NCI-H1694 (cell line): Measurements from ENCODE around the gene PDLIM1.
A peak's percentile ranks its signal among the peaks of the same experiment; 100 is the strongest.

Source experiments
- DNase-seq: peaks from one replicate; lab custom pipeline; 2025; lab: John Stamatoyannopoulos, UW

PDLIM1 gene

DNA sequence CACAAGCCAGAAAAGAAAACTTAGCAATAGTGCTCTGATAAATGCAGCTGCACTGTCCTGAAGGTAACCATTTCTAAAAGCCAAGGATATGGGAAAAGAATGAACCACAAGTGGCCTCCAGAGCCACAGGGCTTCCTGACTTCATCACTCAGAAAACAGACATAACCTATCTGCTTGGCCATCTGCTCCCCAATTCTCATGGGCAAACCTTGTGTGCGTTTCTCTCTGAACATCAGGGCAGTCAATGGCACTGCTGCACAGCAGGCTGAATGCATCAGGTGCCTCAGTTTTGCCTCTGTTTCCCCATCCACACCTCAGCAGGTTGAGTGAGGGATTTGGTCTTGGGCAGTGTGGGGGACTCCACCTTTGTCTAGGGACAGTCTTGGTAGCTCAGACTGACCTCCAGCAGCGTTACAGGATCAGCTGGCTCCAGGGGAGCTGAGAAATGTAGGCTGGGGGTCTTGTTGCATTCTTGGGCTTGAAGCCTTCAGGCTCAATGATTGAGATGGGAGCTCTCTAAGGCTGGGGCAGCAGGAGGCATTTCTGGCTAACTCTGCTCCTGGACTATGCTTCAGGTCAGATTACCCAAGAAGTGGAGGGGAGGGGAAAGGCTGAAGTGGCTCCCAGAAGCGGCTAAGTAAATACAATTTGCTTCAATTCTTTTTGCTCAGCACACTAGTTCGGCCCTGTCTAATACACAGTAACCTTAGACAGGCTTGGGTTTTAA lies 23.6 kb upstream of the PDLIM1 start:
- peak; percentile 18 for DNase-seq

DNA sequence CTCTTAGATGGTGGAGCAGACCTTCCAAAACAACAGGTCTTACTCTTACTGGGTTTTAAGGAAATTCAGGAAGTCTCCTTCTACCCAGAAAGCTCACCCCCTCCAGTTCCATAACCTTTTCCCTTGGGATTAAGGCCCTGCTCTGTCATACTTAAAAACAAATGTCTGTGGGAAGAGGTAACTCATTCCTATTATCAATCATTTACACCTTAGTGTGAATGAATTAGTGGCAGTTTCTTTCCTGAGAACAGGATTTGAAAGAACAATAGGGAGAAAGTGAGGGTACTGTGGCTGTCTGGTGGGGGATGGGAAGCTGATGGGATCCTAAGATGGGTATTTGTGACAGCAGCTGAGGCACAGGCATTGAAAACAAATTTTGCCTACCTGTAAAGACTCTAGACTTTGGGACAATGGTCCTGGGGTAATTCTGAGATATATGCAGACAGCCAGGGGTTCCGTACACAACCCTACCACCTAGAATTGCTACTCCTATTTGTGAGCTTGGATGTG lies 22.2 kb upstream of the PDLIM1 start:
- no peak for DNase-seq

DNA sequence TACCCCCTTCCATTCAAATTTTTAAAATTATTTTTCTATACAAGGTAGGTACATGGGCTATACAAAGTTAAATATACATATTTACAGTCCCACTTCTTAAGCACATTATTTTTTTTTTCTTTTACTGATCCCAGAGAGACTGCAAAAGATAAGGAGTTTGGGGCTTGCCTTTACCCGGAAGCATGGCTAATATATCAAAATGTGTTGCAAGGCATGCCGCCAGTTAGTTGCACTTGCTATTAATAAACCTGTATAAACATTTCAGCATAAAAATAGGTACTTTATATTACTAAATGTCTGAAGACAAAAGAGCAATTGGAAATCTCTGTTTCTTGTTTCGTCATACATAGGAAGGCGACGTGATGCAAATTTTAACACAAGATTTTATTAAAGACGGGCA lies 21.5 kb upstream of the PDLIM1 start:
- no peak for DNase-seq

DNA sequence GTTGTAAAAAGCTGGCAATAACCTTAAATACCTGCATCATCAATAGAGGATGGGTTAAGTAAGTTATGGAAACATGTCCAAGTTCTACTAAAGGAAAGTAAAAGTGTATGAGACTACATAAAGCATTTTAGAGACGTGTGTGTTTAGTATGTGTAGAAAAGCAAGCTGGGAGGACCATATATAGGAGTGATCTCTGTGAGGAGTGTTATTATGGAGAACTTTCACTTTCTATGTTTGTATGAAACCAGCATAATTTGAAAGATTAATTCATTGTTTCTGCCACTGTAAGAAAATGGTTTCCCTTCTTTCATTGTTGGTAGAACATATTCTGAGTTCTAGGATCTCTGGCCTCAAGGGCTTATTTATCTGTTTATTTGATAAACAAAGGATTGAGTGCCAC lies 19.2 kb upstream of the PDLIM1 start:
- DNase-seq, result no peak

DNA sequence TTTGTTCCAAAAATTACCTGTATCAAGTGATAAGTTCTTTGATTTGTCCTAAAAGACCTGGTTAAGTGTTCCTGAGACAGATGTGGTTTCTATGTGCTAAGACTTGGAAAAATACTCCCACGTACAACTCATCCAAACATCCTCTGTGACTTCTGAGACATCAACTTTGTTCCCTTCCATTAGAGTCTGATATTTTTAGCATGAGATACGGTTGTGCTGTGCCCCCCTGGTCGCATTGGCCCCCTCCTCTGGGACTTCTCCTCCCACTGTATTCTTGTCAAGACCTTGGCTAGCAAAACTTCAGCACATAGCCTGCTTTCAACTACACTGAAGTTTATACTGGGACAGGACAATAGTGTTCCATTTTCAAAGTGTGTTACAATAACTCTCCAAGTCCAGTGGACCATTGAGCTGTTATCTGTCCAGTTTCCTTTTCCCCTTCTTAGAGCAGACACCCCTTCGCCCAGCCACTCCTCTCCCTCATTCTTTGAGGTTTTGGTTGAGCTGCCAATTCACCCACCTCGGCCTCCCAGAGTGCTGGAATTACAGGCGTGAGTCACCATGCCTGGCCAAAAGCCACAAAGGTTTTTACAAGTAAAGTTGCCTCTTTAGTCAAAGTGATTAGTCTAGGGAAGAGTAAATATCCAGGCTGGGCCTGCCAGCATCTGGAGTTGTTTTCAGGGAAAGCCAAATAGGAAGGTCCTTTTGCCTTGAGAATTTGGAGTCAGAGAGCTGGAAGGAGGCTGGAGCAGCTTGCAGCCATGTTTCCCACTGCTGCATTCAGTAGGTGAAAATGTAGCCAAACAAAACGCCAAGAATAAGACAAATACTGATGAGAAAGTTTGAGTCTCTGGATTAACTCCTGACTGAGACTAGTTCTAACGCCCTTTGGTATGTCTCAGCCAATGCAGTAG lies 17.8 kb upstream of the PDLIM1 start:
- no peak for DNase-seq

DNA sequence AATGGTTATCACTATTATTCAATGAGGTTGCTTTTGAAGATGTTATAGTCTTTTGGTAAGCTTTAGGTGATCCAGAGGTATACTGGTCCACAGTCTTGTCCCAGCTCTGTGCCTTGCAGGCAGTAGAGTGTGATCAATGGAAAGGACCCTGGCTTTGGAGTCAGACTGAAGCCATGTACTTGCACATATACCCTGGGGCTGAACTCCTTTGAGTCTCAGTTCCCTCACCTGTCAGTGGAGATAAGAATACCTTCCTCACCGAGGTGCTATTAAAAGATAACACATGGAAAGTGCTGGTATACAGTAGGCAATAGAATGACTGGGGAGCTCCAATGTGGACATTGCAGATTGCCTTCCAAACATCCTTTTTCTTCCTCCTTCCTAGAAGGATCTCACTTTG lies 16.0 kb upstream of the PDLIM1 start:
- DNase-seq, result no peak

DNA sequence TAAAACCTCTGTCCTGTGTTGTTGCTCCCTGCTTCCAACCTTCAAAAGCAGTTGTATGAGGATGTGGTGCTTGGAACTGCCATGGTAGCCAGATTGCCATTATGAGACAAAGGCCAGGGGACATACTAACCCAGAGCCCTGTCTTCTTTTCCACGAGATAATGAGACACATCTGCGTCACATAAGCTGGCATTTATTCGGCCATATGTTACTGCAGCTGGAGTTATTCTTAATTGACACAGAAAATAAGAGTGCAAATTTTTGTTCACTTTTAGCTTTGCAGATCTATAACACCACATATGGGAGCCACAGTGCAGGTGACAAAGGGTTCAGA lies 15.5 kb upstream of the PDLIM1 start:
- peak; percentile 80 for DNase-seq

DNA sequence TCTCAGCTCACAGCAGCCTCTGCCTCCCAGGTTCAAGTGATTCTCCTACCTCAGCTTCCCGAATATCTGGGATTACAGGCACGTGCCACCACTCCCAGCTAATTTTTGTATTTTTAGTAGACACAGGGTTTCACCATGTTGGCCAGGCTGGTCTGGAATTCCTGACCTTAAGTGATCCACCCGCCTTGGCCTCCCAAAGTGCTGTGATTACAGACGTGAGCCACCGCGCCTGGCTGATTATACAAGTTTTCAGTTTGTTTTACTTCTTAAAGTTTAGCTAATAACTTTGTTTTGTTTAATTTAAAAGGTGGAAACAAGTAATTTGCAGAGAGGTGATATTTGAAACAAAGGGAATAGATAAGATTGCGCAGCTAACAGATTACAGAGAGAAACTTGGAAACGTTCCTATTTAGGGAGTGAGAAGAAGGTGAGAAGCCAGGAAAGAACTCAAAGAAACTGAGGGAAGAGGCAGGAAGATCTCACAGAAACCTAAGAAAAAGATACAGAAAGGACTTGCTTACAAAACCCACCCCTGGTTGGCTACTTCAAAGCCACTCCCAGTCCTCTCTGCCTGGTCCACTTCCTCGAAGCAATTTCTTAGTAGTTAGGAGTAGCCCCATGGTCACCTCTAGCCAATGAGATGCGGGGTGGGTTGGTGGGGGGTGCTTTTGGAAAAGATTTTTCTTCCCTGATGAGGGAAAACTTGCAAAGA lies 15.0 kb upstream of the PDLIM1 start:
- DNase-seq, result no peak

DNA sequence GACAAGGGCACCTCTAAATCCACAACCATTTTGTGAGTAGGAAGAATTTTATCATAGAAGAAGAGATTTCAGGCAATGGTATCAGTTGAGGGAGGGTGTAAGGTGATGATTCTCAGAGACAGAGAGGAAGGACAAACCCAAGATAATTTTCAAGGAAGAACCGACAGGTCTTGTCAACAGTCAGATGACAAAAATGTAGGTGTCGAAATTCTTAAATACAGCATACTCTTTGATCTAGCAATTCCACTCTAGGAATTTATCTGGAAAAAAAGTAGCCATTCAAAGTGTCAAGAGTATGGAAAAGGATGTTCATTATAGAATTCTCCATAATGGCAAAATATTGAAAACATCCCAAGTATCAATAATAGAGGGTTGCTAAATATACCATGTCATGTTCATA lies 14.2 kb upstream of the PDLIM1 start:
- no peak for DNase-seq

DNA sequence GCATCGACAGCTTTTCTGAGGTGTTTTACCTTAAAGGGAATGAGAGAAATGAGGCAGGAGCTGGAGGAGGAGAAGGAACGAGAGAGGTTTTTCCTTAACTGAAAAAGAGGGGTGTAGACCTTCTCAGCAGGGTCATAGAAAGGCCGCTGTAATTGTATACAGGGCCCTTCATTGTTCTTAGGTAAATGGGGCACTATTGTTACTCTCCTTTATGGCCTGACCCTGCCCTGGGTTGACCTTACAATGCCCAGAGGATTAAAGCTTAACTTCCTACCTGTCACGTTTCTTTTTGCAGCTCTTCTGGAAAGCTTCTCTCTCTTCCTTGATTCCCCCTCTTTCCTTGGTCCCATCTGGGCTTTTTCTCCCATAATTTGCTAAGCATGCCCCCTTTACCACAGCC lies 13.7 kb upstream of the PDLIM1 start:
- no peak for DNase-seq

DNA sequence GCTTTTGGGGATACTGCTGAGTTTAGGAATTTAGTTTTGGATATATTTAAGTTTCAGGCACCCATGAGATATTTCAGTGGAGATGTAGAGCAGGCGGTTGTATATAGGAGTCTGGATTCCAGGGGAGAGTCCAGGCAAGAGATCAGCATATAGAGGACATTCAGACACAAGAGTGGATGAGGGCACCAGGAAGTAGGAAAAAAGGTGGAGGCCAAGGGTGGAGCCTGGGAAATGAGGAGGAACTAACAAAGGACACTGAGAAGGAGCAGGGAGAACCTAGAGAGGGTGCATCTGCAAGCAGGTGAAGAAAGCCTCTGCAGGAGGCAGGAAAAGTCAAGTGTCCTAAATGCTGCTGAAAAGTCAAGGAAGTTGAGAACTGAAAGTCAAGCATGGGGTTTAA lies 13.1 kb upstream of the PDLIM1 start:
- no peak for DNase-seq

DNA sequence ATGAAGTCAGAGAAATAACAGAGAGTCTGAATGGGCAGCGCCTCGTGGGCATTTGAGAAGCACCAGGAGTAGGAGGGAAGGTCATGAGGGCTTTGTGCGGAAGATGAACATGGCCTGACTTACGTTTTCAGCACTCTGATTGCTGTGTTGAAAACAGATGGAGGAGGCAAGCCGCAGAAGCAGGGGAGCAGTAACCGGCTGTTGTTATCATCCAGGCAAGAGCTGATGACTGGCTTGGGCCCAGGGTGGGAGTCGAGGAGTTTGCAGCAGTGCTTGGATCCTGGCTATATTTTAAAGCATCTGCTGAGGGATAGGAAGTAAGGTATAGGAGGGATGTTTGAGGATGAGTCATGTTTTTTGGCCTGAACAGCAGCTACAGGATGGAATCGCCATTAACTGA lies 12.7 kb upstream of the PDLIM1 start:
- DNase-seq, result peak; percentile 80

DNA sequence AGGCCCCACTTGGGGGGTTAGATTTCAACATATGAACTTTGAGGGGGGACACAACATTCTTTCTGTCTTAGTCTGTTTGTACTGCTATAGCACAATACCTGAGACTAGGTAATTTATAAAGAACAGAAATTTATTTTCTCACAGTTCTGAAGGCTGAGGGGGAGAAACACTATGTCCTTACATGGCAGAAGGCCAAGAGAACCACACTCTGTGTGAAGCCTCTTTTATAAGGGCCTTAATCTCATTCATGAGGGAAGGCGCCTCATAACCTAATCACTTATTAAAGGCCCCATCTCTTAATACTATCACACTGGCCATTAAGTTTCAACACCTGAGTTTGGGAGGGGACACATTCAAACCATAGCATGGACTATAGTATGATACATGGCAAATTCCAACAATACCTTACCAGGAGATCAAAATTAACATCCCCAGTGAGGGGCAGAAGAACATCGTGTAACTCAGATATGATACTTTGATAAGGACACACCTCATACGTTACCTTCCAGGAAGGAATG lies 9.3 kb upstream of the PDLIM1 start:
- no peak for DNase-seq

DNA sequence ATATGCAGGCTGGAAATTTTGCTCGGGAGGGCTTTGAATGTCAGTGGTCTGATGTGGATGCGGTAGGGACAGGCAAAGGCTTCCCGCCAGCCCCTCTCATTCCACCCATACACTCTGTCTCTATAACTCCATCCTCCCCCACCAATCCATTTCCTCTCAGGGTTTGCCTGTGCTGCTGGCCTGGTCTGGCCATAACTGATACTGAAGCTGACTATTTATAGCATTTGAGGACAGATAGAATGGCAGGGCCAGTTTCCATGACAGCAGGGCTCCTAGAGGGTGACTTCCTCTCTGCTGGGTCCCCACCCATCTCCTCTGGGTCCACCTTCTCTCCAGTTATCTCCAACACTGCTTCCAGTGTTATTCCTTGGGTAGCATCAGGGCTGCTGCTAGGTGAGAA lies 6.6 kb upstream of the PDLIM1 start:
- DNase-seq, result no peak

DNA sequence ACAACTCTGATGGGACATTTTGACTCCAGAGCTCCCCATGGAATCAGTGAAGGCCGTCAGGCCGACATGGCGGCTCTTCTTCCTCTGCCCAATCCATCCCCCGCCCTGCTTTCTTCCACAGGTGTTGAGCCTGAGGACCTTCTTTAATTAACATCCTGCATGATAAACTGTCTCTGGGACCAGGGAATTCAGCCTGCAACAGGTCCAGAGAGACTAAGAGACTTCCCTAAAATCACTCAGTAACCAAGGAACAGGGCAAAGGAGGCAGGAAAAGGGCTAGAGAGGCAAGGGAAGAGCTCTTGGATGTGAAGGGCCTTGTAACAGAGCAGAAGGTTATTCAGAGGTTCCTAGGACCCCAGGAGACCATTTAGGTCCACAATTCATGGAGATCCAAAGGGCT lies 6.0 kb upstream of the PDLIM1 start:
- DNase-seq, result no peak

DNA sequence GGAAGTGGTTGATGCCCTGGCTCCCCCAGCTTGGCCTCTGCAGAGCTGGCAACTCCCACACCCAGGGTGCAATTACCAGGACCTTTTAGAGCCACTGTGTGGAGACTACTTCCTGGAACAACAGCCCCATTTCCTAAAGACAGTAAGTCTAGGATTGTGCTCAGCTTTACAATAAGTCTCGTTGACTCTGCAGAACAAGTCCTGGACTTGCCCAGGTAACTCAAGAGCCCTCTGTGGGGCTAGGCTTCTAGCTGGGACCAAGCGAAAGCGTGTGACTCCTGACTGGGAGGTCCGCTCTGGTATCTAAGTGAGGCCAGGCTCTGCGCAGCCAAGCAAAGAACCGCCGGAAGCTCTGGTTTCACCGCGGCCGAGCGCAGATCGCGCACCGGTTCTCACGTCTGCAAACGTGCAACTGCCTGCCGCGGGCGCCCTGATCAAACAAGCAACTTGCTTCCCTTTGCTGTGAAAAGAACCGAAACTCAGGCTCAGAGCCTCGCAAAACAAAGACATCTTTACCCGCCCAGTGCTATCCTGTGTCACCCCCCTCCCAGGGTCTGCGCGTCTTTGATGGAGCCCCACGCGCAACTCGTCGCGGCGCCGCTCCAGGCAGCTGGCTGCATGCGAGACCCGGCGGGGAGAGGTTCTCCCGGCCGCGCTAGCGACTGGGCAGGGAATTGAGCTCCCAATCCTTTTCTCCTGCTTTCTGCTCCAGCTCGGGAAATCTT lies 4.4 kb upstream of the PDLIM1 start:
- no peak for DNase-seq

DNA sequence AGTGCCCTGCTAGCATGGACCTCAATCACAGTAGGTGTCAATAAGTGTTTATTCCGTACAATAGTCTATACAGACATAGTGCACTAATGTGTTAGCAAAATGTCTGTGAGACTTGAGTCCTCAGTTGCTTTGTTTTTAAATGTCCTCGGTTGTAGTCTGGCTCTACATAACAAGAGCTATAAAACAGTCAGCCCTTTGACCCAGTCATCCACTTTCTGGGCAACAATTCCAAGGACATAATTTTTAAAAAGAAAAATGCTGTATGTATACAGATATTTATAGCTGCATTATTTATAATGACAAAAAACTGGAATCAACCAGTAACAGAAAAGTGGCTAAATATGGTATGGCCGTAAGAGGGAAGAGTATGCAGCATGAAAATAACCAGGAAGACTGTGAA lies 2.8 kb upstream of the PDLIM1 start:
- no peak for DNase-seq

DNA sequence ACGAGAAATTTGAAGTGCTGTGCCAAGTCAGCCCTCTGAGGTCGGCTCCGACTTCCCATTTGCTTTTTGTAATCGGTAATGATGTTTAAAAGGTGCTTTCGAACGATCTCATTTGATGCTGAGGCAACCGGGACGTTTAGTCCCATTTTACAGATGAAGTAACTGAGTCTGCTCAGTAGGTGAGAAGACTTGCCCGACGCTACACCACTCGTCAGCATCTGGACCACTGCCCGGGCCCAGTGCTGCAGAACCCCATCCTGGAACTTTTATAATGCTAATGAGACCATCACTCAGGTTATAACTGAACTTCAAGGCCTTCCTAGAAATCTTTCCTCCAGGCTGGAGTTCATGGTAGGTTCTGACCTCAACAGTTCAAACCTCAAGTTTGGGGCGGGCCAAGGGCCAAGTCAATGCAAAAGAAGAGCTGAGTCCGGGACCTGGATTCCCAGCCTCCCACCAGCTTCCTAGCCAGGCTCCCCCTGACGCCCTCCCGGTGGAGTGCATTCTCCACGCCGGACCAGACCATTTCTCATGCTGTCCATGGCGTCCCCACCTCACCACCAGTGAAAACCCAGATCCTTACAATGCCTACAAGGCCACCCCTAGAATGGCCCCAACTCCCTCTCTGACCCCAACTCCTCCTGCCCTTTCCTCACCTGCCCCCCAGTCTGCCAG lies 699 bp upstream of the PDLIM1 start:
- no peak for DNase-seq

DNA sequence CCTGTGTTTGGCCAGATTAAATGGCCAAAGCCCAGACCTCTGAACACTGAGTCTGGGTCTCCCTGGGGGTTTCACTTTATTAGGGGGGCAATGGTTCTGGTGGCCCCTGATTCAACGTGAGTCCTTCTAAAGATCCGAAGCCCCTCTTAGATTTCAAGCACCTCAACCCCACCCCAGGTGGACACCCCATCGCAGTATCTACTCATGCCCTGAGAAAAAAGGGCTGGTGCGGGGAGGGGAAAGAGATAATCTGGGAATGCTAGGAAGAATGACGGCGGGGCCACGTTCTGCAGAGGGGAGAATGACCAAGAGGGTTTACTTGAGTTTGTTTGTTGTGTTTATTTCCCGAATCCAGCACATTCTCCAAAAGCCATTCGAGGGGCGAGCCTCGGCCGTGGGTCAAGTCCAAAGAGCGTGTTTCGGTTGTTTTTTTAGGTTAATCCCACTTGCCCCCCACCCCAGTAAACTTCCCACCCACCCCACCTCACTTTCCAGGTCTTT lies 832 bp downstream of the PDLIM1 start:
- DNase-seq, result no peak

DNA sequence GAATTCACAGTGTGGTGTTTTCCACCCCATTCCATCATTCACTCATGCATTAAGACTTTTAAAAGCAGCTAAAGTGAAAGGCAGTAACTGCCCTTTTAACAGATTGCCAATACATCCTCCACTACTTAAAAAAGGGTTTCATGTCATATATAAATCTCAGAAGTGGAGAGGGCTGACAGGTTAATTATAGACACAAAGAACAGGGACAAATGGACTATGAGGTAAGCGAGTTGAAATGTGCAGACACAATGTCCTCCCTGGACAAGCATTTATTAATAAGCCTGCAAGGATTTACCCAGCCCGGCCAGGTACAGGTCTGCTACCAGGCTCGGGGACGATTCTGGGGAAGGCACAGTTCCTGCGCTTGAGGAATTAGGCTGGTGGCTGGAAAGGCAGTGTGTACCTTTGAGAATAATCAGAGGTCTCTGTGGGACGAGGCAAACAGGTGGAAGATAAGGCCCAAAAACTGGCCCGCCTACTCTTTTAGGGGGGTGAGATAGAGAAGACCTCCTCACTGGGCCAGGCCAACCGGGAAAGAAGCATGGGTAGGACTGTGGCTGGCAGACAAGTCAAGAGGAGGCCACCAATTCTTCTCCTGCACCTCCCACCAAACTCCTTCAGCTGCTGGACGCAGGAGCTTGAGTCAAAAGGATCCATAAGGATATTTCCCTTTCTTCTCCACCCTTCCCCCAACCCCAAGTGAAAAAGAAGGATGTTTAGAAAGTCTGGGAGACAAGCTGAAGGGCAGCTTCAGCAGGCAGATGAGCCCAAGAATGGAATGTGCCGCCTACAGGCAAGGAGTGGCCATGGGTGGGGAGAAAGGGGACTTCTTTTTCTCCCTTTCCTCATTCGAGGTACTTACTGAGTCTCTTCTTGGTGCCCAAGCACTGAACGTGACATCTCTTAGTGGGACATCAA lies 1.5 kb downstream of the PDLIM1 start:
- DNase-seq, result no peak
